GM19193 (cell line): ENCODE measurements around the gene AADACL2.

Experiments
- POLR2A ChIP-seq: IDR thresholded peaks from 4 replicates; pipeline ENCODE4 v1.6.1; 2011; ENCODE audit not compliant: insufficient read depth, insufficient read length; ENCODE audit errors: extremely low read depth

The AADACL2 gene

GRCh38 chr3:151740581-151740980 is 6.9 kb downstream of the AADACL2 start:
- no peak for TF ChIP-seq POLR2A

GRCh38 chr3:151743855-151744254 is 10.1 kb downstream of the AADACL2 start:
- no peak for TF ChIP-seq POLR2A

- TF ChIP-seq POLR2A, result no peak
Observed at GRCh38 chr3:151750181-151750580, 16.5 kb downstream of the AADACL2 start.

- TF ChIP-seq POLR2A, result no peak
Observed at GRCh38 chr3:151750678-151751077, 17.0 kb downstream of the AADACL2 start.

- TF ChIP-seq POLR2A, result no peak
Observed at GRCh38 chr3:151751161-151751560, 17.4 kb downstream of the AADACL2 start.

- TF ChIP-seq POLR2A, result no peak
Observed at GRCh38 chr3:151753846-151754245, 20.1 kb downstream of the AADACL2 start.

GRCh38 chr3:151761581-151761980 is 27.9 kb downstream of the AADACL2 start:
- TF ChIP-seq POLR2A, result no peak

GRCh38 chr3:151765685-151766084 is 32.0 kb downstream of the AADACL2 start:
- TF ChIP-seq POLR2A, result no peak

GRCh38 chr3:151766454-151766853 is 32.7 kb downstream of the AADACL2 start:
- no peak for TF ChIP-seq POLR2A

GRCh38 chr3:151768393-151768930 is 34.7 kb downstream of the AADACL2 start:
- TF ChIP-seq POLR2A, result no peak

- TF ChIP-seq POLR2A, result no peak
Observed at GRCh38 chr3:151769175-151769574, 35.4 kb downstream of the AADACL2 start.

GRCh38 chr3:151770956-151771355 is 37.2 kb downstream of the AADACL2 start:
- no peak for TF ChIP-seq POLR2A

GRCh38 chr3:151772825-151773480 is 39.2 kb downstream of the AADACL2 start:
- no peak for TF ChIP-seq POLR2A

- TF ChIP-seq POLR2A, result no peak
Observed at GRCh38 chr3:151774235-151774634, 40.5 kb downstream of the AADACL2 start.

GRCh38 chr3:151774910-151775309 is 41.2 kb downstream of the AADACL2 start:
- TF ChIP-seq POLR2A, result no peak
